A549 (cell line): ENCODE results near the gene ADGRG6. TPM values are rescaled to one million over a fixed set of nuclear protein-coding genes. Genes with fewer than 3 reads are reported as not detected.
A peak's percentile ranks its signal among the peaks of the same experiment; 100 is the strongest.

Source experiments
- ATAC-seq, 2 experiments: fragments of 200-7000 bp in 1 of 2; fragments of >200 bp in 1 of 2; cut with Nextera tagmentation in 1 of 2; cut with Tn5 transposase in 1 of 2; 3 replicates each; pipeline versions ENCODE4 v1.8.0 to v1.9.1; 2018 to 2020; ENCODE audit warnings: mild to moderate bottlenecking in 1 of 2, moderate library complexity in 1 of 2
- CTCF ChIA-PET: fragments of 300-600 bp; sonication (Branson Sonifier 250); formaldehyde crosslinking; extraction: SDS; loops from one replicate; lab custom pipeline; 2021; ENCODE audit warnings: antibody characterized with exemption, inconsistent platforms; lab: Yijun Ruan, JAX
- POLR2A ChIA-PET: fragments of 350-600 bp; formaldehyde crosslinking; extraction: SDS; loops from one replicate; lab custom pipeline; 2021; ENCODE audit warnings: antibody characterized with exemption, inconsistent platforms; lab: Yijun Ruan, JAX
- DNase-seq, 2 experiments: peaks; one replicate each; pipeline versions ENCODE4 v3.0.0 to v3.0.0-alpha.2; 2011 to 2016; ENCODE audit warnings: low read depth in 1 of 2, low spot score in 1 of 2
- FAIRE-seq: peaks from 2 replicates; lab custom pipeline; 2011; peaks lifted over from hg19 to GRCh38; lab: Jason Lieb, UNC
- H3K27ac ChIP-seq, 2 experiments: fragments of >200 bp; sonication (Bioruptor Twin); formaldehyde crosslinking; 3 replicates each; pipeline ENCODE4 v1.5.1; 2016 to 2017
- H3K4me1 ChIP-seq: fragments of >200 bp; sonication (Bioruptor Twin); formaldehyde crosslinking; 3 replicates; pipeline ENCODE4 v1.6.1; 2016
- H3K4me2 ChIP-seq: fragments of >200 bp; sonication (Bioruptor Twin); formaldehyde crosslinking; 3 replicates; pipeline ENCODE4 v1.6.1; 2016
- H3K4me3 ChIP-seq: fragments of >200 bp; sonication (Bioruptor Twin); formaldehyde crosslinking; 3 replicates; pipeline ENCODE4 v1.5.1; 2016
- H3K9me3 ChIP-seq: fragments of >200 bp; sonication (Bioruptor Twin); formaldehyde crosslinking; 3 replicates; pipeline ENCODE4 v1.6.1; 2016
- BCL3 ChIP-seq: fragments of >200 bp; sonication (Bioruptor Twin); formaldehyde crosslinking; IDR thresholded peaks from 3 replicates; pipeline ENCODE4 v1.6.1; 2016
- BHLHE40 ChIP-seq: IDR thresholded peaks from 2 replicates; pipeline ENCODE4 v1.6.1; 2012; ENCODE audit warnings: low read depth, low read length, inconsistent platforms
- CBX2 ChIP-seq: fragments of 200-600 bp; sonication (generic); IDR thresholded peaks from 2 replicates; pipeline ENCODE4 v1.6.1; 2016; ENCODE audit warnings: low read depth, mild to moderate bottlenecking, borderline replicate concordance
- CEBPB ChIP-seq, 2 experiments: fragments of >200 bp in 1 of 2; sonication (Bioruptor Twin) in 1 of 2; formaldehyde crosslinking in 1 of 2; IDR thresholded peaks; 2 replicates each; pipeline ENCODE4 v1.6.1; 2012 to 2016
- CHD2 ChIP-seq: fragments of 150-350 bp; IDR thresholded peaks from 2 replicates; pipeline ENCODE4 v1.6.1; 2014; ENCODE audit warnings: low read length; ENCODE audit not compliant: partially characterized antibody
- ELK1 ChIP-seq: fragments of 150-350 bp; IDR thresholded peaks from 2 replicates; pipeline ENCODE4 v1.6.1; 2014; ENCODE audit warnings: low read depth, mild to moderate bottlenecking, low read length
- FOSL2 ChIP-seq, 2 experiments: fragments of 450-650 bp in 1 of 2; fragments of >200 bp in 1 of 2; sonication (Bioruptor Twin) in 1 of 2; formaldehyde crosslinking; IDR thresholded peaks; 2 replicates each; pipeline versions ENCODE4 v1.5.0 to v1.6.1; 2016 to 2020; ENCODE audit warnings: mild to moderate bottlenecking in 1 of 2, moderate library complexity in 1 of 2
- GATA3 ChIP-seq: IDR thresholded peaks from 2 replicates; pipeline ENCODE4 v1.6.1; 2012; ENCODE audit warnings: borderline replicate concordance
- HDAC2 ChIP-seq: fragments of 200-600 bp; sonication (generic); IDR thresholded peaks from 2 replicates; pipeline ENCODE4 v1.6.1; 2016
- HEYL ChIP-seq: fragments of 250-450 bp; sonication (Bioruptor Pico); IDR thresholded peaks from 2 replicates; pipeline ENCODE4 v1.8.0; 2021; ENCODE audit warnings: mild to moderate bottlenecking, moderate library complexity
- KDM5A ChIP-seq: fragments of 200-600 bp; sonication (generic); IDR thresholded peaks from 2 replicates; pipeline ENCODE4 v1.6.1; 2016; ENCODE audit warnings: antibody characterized with exemption, mild to moderate bottlenecking
- MAFK ChIP-seq: fragments of 450-650 bp; IDR thresholded peaks from 2 replicates; pipeline ENCODE4 v1.6.1; 2014; ENCODE audit not compliant: partially characterized antibody
- NPAS2 ChIP-seq: fragments of 250-450 bp; sonication (Bioruptor Pico); IDR thresholded peaks from 2 replicates; pipeline ENCODE4 v1.8.0; 2022; ENCODE audit warnings: mild to moderate bottlenecking, moderate library complexity, borderline replicate concordance
- PBX3 ChIP-seq: IDR thresholded peaks from 2 replicates; pipeline ENCODE4 v1.6.1; 2012
- PHF8 ChIP-seq: fragments of 200-600 bp; sonication (generic); IDR thresholded peaks from 2 replicates; pipeline ENCODE4 v1.6.1; 2016; ENCODE audit warnings: low read depth, mild to moderate bottlenecking, antibody characterized with exemption, moderate library complexity, borderline replicate concordance
- POLR2A ChIP-seq: IDR thresholded peaks from 2 replicates; pipeline ENCODE4 v1.6.1; 2012; ENCODE audit warnings: mild to moderate bottlenecking, low read length
- POLR2AphosphoS2 ChIP-seq: conservative IDR thresholded peaks from 2 replicates; pipeline ENCODE4 v1.6.1; 2012; ENCODE audit warnings: low read length, improper control_type of control experiment, inconsistent platforms
- RAD21 ChIP-seq, 2 experiments: fragments of >200 bp in 1 of 2; sonication (Bioruptor Twin) in 1 of 2; formaldehyde crosslinking in 1 of 2; IDR thresholded peaks in 1 of 2; conservative IDR thresholded peaks in 1 of 2; 2 replicates in 1 of 2; 3 replicates in 1 of 2; pipeline ENCODE4 v1.6.1; 2012 to 2018; ENCODE audit warnings: inconsistent platforms in 1 of 2
- ZC3H11A ChIP-seq: fragments of 450-650 bp; IDR thresholded peaks from 2 replicates; pipeline ENCODE4 v1.6.1; 2014; ENCODE audit warnings: antibody characterized with exemption, mild to moderate bottlenecking
- ZFP36 ChIP-seq: fragments of 450-650 bp; IDR thresholded peaks from 2 replicates; pipeline ENCODE4 v1.6.1; 2014; ENCODE audit warnings: borderline replicate concordance; ENCODE audit not compliant: partially characterized antibody
- ZSCAN20 ChIP-seq: fragments of 250-450 bp; sonication (Bioruptor Pico); IDR thresholded peaks from 2 replicates; pipeline ENCODE4 v1.8.0; 2022; ENCODE audit warnings: mild to moderate bottlenecking, moderate library complexity
- WGBS: methylation state at CpG from one replicate; pipeline ENCODE4 v1.1.6; 2017; ENCODE audit errors: missing lambda C conversion rate; 5-methylcytosine and 5-hydroxymethylcytosine counted together
- polyA plus RNA-seq, 4 experiments: library from polyadenylated mRNA; depleted of rRNA in 3 of 4; stranded (reverse); fragments of >200 nt; fragmentation: RNase III in 1 of 4; extraction: RNeasy Plus Mini Kit Qiagen cat#74134 plus additional on column Dnase treatment in 1 of 4; gene quantifications; 2 replicates in 3 of 4; 3 replicates in 1 of 4; pipeline ENCODE4 v1.2.3, GENCODE V29; 2011 to 2017
- TF ChIP-seq, protein P1 (sequence below): IDR thresholded peaks from 2 replicates; pipeline ENCODE4 v1.6.1; 2012

Gene ADGRG6
- polyA plus RNA-seq, 2 of the 4 experiments (the other 2 are of a cell fraction), result 55.4 to 181 TPM

GRCh38 chr6:142279350-142280180, 22.2 kb upstream of the ADGRG6 start:
- no peak for ATAC-seq
- TF ChIP-seq PHF8 (no peak), CEBPB (IDR thresholded peaks at IDR 0.05) (peak; percentile 49 to 71; a peak in 3 of 4 replicates)
- TF ChIP-seq, protein P1, sequence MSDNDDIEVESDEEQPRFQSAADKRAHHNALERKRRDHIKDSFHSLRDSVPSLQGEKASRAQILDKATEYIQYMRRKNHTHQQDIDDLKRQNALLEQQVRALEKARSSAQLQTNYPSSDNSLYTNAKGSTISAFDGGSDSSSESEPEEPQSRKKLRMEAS, result no peak
- DNase-seq, result no peak
- peaks cover 21% of the 10 kb centered on the region for H3K4me1 ChIP-seq
- H3K4me3 ChIP-seq, result no peak overlapping the region
- peak overlapping the region in 1 of 2 experiments; percentile 44; a peak in 1 of 6 replicates for H3K27ac ChIP-seq
- 65% methylated on average over 5 of the region's 5 CpGs for WGBS
- H3K9me3 ChIP-seq, result no peaks in the 10 kb centered on the region
- no peak for FAIRE-seq
- POLR2A ChIA-PET, result interaction anchor here (1.2 kb wide), 1 partner anchor 22 kb away, joined by 3 read pairs; the partner anchor contains the start of gene ADGRG6
- CTCF ChIA-PET, result interaction anchor here (1.0 to 1.4 kb wide), 2 partner anchors 11 to 12 kb away, joined by 3 to 4 read pairs; no protein-coding TSS in a partner anchor
- H3K4me2 ChIP-seq, result peak overlapping the region; percentile 36; the same call in 1 of the 3 replicates

DNA sequence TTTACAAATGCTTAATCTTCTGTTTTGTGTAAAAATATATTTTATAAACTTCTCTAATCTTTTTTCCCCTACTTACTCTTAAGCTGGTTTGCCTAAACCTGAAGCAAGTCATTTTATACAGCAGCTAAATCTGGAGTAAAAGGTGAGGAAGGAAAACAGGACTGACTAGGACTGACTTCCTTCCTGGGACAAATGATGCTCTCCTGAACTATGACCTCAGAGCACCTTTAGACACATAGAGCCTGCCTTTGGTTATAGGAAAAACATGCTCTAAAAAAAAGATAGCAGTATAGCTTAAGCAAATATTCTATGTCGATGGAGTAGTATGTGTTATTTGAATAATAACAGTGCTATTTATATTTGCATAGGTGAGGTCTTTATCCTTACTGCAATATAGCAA, 21.5 kb upstream of the ADGRG6 start:
- H3K9me3 ChIP-seq, result no peaks in the 10 kb centered on the region
- no peak overlapping the region for H3K4me3 ChIP-seq
- no peak for FAIRE-seq
- WGBS, result 50% methylated on average over 1 of the region's 1 CpG
- H3K27ac ChIP-seq, result no peak overlapping the region
- H3K4me1 ChIP-seq, result peaks cover 14% of the 10 kb centered on the region
- no peak for DNase-seq
- ATAC-seq, result no peak
- H3K4me2 ChIP-seq, result no peak overlapping the region
- ChIA-PET CTCF (interaction anchor here (1.4 kb wide), 1 partner anchor 10 kb away, joined by 4 read pairs; no protein-coding TSS in a partner anchor), POLR2A (interaction anchor here (1.2 kb wide), 1 partner anchor 21 kb away, joined by 3 read pairs; the partner anchor contains the start of gene ADGRG6)
- TF ChIP-seq ELK1 (no peak), NPAS2 (no peak), MAFK (no peak), GATA3 (no peak), KDM5A (no peak), CEBPB (IDR thresholded peaks at IDR 0.05) (no peak), BCL3 (no peak), BHLHE40 (no peak), CHD2 (no peak), PHF8 (no peak), ZSCAN20 (CRISPR knock-in tag) (no peak), POLR2AphosphoS2 (no peak), RAD21 (conservative IDR thresholded peaks at IDR 0.05 in 1 of 2, IDR thresholded peaks at IDR 0.05 in 1 of 2) (no peak)

DNA sequence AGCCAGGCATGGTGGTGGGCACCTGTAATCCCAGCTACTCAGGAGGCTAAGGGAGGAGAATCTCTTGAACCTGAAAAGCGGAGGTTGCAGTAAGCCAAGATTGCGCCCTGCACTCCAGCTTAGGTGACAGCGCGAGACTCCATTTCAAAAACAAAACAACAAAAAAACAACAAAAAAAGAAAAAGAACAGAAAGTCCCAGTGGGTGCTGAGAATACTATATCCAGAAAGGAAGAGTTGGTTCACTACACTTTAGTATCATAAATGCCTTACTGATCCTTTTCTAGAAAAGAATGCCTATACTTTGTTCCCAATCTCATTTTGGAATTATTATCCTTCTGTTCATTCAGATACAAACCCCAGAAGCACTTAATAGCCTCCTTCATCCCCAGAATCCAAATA, 20.9 kb upstream of the ADGRG6 start:
- DNase-seq (no peak), ATAC-seq (no peak), FAIRE-seq (no peak)
- no peak overlapping the region for H3K4me2 ChIP-seq
- H3K9me3 ChIP-seq, result no peaks in the 10 kb centered on the region
- ChIA-PET CTCF (interaction anchor here (1.4 kb wide), 1 partner anchor 10 kb away, joined by 4 read pairs; no protein-coding TSS in a partner anchor), POLR2A (interaction anchor here (1.2 kb wide), 1 partner anchor 21 kb away, joined by 3 read pairs; the partner anchor contains the start of gene ADGRG6)
- H3K27ac ChIP-seq, result no peak overlapping the region
- no peak overlapping the region for H3K4me3 ChIP-seq
- 99% methylated on average over 4 of the region's 4 CpGs for WGBS
- H3K4me1 ChIP-seq, result peaks cover 9% of the 10 kb centered on the region; the same call in 2 of the 3 replicates
- TF ChIP-seq PBX3 (no peak), ZFP36 (no peak), BHLHE40 (no peak), BCL3 (no peak), FOSL2 (IDR thresholded peaks at IDR 0.05) (no peak), FOSL2 (CRISPR knock-in tag; IDR thresholded peaks at IDR 0.05) (no peak), HEYL (CRISPR knock-in tag) (no peak), ZC3H11A (no peak), NPAS2 (no peak), HDAC2 (no peak), CBX2 (no peak), POLR2A (no peak)
